AG10803 (cell line): ENCODE measurements around the gene ACTL10.

Experiments used
- DNase-seq: peaks from one replicate; pipeline ENCODE4 v3.0.0; 2010; ENCODE audit warnings: low read depth
- H3K4me3 ChIP-seq: 2 replicates; pipeline ENCODE4 v1.5.1; 2011; ENCODE audit warnings: mild to moderate bottlenecking, low read length, control low read depth
- TF ChIP-seq, protein P1 (sequence below): conservative IDR thresholded peaks from 2 replicates; pipeline ENCODE4 v1.5.1; 2011; ENCODE audit warnings: mild to moderate bottlenecking, low read length, control low read depth, inconsistent platforms

ACTL10 gene

DNA sequence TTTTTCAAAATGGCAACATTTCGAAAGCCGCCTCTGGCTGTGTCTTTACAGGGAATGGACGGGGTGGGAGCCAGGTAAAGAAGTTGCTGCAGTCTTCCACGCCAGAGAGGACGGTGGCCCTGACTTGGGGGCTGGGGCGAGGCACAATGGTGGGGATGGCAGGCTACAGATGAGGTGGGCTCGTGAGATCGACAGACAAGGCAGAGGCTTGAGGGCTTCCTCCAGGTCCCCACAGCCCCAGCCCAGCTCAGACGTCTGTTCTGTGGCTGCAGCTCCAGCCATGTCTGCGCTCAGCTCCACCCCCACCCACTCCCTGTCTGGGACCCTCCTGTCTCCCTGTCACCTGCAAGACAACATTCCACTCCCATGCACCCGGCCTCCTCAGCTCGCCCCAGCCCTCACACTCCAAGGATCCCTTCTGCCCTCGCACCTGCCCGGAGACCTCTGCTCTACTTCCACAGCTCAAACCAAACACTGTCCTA, 12.0 kb upstream of the ACTL10 start:
- TF ChIP-seq, protein P1, sequence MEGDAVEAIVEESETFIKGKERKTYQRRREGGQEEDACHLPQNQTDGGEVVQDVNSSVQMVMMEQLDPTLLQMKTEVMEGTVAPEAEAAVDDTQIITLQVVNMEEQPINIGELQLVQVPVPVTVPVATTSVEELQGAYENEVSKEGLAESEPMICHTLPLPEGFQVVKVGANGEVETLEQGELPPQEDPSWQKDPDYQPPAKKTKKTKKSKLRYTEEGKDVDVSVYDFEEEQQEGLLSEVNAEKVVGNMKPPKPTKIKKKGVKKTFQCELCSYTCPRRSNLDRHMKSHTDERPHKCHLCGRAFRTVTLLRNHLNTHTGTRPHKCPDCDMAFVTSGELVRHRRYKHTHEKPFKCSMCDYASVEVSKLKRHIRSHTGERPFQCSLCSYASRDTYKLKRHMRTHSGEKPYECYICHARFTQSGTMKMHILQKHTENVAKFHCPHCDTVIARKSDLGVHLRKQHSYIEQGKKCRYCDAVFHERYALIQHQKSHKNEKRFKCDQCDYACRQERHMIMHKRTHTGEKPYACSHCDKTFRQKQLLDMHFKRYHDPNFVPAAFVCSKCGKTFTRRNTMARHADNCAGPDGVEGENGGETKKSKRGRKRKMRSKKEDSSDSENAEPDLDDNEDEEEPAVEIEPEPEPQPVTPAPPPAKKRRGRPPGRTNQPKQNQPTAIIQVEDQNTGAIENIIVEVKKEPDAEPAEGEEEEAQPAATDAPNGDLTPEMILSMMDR = no peak
- DNase-seq = no peak

DNA sequence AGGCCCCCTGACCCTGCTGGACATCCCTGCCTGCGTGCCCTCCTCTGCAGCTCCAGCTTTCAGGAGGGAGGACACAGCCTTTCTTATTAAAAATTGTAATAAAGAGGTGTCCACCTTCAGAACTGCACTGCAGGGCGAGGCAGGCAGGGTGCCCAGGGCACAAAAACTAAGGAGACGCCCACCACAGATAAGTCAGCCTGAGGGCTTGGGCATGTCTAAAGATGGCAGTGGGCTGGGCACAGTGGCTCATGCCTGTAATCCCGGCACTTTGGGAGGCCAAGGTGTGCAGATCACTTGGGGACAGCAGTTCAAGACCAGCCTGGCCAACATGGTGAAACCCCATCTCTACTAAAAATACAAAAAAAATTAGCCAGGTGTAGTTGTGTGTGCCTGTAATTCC, 11.6 kb upstream of the ACTL10 start:
- H3K4me3 ChIP-seq = no peak overlapping the region
- TF ChIP-seq, protein P1 = no peak
- no peak for DNase-seq

More for the DNA sequence above, 12.0 kb upstream of the ACTL10 start:
- H3K4me3 ChIP-seq = no peak overlapping the region

DNA sequence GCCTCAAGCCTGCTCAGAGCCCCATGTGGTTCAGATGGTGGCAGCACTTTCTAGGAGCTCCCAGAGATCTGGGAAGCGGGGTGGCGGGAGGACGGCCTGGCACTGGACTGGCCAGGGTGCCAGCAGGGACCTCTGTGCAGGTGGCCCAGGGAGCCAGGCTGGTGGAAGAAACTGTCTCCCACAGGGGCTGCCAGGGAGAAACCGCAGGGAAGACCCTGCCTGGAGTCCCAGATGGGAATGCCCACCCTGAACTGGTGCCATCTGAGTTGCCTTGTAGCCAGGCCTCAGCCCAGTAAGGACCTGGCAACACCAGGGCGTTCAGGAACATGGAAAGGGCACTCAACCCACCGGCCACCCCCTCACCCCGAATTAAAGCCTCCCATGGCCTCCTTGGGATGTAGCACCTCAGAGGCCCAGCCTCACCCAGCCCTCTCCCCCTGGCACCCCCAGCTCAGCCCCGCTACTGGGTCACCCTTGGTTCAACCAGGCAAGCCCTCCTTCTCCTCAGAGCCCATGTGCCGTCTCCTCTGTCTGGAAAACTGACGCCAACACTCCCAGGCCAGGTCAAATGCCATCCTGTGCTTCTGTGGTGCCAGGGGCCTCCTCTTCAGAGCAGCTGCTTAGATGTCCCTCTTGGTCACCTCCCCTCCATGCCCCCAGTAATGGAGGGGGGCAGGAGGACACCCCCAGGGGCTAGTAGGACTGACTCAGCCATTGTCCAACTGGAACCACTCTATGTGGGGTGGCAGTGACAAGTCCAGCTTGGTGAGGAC, 10.5 kb upstream of the ACTL10 start:
- DNase-seq = no peak
- H3K4me3 ChIP-seq = no peak overlapping the region
- TF ChIP-seq, protein P1 = no peak

DNA sequence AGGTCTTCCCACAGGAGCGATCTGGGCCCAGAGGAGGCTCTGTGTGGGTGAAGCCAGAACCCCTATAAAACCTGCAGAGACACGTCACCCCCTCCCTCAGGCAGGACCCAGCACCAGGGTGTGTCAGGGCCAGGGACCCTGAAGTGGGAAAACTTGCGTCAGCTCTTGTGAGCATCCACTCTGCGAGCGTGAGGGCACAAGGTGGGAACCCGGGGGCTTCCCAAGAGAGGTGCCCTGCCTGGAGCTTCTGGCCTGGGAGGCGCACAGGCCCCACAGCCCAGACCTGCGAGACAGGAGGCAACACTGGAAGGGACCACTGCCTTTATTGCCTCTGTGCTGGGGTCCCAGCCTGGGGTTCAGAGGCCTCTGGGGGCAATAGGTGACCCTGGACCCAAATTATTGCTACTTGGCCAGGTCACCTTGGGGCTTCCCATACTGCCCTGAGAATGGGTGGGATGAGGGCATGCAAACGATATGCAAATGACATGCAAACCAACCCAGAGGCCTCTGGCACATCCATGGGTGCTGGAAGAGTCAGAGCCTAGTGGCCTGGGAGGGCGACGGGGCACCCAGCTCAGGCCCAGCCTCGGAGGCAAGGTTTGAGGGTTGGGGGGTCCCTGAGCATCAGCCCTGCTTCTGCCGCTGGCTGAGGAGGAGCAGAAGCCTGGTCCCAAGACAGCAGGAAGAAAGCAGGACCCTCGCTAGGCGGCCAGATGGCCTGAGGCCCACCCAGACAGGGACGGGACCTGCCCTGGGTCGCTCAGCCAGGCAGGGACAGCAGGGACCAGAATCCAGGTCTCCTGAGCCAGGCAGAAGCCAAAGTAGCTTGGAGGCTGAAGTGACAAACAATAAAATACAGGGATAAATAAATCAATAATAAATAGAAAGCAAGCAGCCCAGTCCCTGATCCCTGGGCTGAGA, 9.7 kb upstream of the ACTL10 start:
- TF ChIP-seq, protein P1 = no peak
- H3K4me3 ChIP-seq = no peak overlapping the region
- DNase-seq = no peak

DNA sequence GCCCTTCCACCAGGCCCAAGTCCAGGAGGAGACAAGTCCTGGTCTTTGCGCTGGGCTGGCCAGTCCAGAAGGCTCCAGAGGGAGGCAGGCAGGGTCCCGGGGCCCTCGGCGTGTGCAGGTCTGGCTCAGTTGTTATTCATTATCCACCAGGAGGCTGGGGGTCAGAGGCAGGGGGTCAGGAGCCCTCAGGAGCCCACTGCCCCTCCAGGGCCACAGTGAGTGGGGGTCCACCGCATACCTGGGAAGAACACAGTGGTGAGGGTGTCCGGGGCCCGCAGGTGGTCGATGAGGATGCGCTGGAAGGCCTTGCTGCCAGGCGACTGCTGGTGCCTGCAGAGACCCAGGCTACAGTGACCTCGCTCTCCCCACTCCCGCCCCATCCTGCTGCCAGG, 9.0 kb upstream of the ACTL10 start:
- no peak overlapping the region for H3K4me3 ChIP-seq
- DNase-seq = no peak
- TF ChIP-seq, protein P1 = no peak

DNA sequence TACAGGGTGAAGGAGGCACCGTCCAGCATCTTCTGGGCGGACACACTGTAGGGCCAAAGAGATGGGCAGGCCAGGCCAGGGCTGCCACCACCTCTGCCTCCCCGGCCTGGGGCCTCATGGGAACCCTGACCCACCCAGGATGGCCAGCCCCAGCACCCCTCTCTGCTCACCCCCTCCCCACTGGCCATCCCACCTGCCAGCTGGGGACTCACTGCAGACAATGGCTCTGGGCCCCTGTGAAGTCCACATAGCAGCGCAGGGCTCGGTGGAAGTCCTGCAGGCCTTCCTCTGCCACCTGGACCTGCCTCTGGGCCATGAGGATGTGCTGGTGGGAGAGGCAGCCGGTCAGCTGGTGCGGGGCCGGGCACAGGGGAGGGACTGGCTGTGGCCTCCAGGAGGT, 8.2 kb upstream of the ACTL10 start:
- DNase-seq = no peak
- no peak overlapping the region for H3K4me3 ChIP-seq
- TF ChIP-seq, protein P1 = no peak
